Measurements from ENCODE around the gene CLBA1. TPM values are rescaled to one million over a fixed set of nuclear protein-coding genes. Genes with fewer than 3 reads are reported as not detected.

The CLBA1 gene
- total RNA-seq, 1 donor from 2014 or later = 1.5 TPM

- intact Hi-C loops (cut with DNase I) = no loop called here
- DNase-seq (peak; percentile 32), ATAC-seq (ENCODE audit: poor library complexity) (no peak)
Measured at GRCh38 chr14:104965561-104966231, 19.9 kb upstream of the CLBA1 start.

GRCh38 chr14:104966261-104966865 is 19.2 kb upstream of the CLBA1 start:
- no peak for ATAC-seq (ENCODE audit: poor library complexity)
- DNase-seq = peak; percentile 30
- intact Hi-C loops (cut with DNase I) = no loop called here

DNA sequence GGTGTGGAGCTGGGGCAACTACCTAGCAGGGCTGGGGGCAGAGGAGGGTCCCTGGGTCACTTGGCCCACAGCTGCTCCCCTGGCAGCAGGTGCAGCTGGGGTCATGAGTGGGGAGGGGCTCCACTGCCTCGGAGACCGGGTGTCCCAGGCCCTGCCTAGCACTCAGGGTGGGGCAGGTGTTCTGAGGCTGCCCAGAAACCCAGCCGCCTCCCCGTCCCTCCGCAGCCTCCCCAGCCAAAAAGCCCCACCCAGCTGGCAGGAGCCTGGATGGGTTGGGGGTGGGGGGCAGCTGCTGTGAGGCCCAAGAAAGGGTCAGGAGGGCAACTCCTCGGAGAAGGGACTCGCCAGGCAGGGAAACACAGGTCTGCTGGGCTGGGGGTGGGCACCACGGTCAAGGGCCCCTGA is 18.6 kb upstream of the CLBA1 start:
- ATAC-seq (ENCODE audit: poor library complexity) (no peak), DNase-seq (peak; percentile 49)
- intact Hi-C loops (cut with DNase I) = no loop called here

DNA sequence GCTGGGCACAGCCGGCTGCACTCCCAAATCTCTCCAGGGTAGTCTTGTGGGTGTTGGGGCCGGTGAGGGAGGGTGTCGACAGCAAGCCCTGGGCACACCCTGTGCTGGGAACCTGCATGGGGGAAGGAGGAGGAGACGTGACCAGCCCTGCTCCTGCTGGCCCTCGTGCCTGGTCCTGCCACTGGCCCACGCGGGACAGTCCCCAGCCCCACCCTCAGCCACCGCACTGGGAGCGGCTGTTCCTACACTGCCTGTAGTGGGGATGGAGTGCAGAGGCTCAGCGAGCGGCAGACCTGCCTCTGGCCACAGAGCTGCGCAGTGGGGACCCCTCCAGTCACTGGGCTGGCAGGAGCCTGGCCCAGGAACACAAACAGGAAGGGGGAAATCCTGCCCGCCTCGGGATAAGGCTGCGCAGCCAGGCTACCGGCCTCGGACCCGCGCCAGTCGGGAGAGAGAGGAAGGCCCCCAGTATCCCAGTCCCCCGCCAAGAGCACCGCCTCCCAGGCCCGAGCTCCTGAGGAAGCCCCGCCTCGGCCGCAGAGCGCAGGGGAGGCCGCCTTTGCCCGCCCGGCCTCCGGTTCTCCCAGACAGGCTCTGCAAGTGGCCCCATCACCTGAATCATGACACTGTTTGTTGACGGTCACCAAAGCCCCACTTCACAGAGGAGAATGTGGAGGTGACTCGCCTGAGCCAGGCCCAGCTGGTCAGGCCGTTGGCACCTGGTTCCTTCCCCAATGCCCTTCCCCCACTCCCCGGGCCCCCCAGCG is 18.0 kb upstream of the CLBA1 start:
- DNase-seq (peak; percentile 75), ATAC-seq (ENCODE audit: poor library complexity) (peak; percentile 68)
- intact Hi-C loops (cut with DNase I) = no loop called here

DNA sequence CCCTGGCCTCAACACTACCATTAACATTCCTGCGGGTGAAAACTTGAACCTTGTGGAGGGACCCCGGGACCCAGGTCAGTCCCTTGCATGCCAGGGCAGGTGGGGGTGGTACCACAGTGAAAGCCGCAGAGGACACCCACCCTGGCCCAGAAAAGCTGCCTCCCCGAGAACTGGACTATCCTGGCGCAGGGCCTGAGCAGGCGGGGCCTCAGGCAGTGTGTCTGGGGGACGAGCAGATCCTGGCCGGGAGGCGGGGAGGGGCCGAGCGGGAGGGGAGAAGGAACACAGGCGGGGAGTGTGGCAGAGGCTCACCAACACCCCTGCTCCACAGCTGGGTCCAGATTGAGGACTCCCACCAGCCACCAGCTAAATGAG is 17.4 kb upstream of the CLBA1 start:
- DNase-seq = peak; percentile 90
- intact Hi-C loops (cut with DNase I) = no loop called here
- peak; percentile 73 for ATAC-seq (ENCODE audit: poor library complexity)

DNA sequence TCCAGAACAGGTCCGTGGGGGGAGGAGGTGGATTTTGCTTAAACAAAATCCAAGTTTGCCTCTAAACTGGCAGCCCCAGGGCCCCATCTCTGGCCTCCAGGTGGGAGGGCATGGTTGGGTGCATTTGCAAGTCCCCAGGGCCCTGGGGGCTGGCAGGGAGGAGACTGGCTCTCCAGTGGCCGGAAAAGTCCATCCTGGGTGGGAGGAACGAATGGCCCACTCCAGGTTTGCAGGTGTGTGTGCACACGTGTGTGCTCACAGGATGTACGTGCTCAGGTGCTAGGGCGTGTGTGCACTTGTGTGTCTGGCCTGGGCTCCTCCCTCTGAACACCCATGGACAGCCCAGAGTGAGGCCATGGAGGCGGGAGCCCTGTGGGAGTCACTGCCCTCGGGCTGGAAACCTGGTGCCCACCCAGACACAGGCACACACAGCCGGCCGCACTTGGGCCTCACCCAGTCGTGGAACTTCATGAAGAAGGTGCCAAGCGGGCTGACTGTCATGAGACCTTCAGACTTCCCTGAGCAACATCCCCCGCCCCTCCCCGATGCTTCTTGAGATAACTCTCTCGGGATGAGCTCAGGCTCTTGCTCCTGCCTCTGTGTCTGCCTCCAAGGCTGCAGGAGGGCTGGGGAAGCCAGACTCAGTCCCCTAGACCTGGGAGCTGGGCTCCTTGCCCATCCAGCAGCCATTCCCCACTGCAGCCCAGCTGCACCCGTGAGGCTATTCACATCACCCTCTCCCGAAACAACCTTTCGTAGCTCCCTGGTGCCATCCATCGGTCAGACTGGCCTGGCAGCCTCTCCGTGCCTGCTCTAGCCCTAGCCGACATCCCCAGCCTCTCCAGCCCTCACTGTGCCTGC is 16.8 kb upstream of the CLBA1 start:
- intact Hi-C loops (cut with DNase I) = no loop called here
- no peak for ATAC-seq (ENCODE audit: poor library complexity)
- peak; percentile 42 for DNase-seq

GRCh38 chr14:104969741-104970230 is 15.8 kb upstream of the CLBA1 start:
- intact Hi-C loops (cut with DNase I) = no loop called here
- ATAC-seq (ENCODE audit: poor library complexity) = no peak
- DNase-seq = peak; percentile 42

DNA sequence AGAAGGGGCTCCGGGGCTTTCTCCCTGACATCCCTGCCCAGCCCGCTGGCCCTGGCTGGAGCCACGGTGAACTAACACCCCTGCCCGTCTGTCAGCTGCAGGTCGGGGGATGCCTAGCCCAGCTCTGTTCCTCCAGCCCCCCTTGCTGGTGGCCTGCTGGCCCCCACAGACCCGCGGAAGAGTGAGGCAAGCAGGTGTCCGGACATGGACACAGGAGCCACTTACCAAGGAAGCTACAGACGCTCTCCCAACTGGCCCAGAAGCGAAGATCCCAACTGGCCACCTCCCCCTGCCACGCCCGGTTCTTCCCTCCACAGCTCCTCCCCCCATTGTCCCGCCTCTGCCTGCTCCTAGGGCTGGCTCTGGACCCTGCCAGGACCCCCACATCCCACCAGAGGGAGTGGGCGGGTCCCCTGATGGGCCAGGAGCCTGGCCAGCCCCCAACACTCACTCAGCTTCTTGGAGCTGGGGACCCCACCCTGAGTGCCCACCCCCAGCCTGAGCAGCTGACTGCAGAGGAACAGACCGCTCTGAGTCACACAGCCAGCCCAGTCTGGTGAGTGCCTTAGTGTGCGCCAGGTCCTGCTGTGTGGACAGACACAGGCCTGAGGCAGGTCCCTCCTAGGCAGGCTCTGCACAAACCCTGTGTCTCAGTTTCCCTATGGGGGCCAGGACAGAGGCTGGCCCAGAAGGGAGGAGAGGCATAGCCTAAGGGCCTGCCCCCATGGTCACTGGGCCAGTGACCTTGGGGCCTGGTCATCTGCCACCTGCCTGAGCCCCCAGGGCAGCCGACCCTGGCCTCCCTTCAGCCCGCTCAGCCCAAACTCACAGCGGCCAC is 15.1 kb upstream of the CLBA1 start:
- ATAC-seq (ENCODE audit: poor library complexity) (no peak), DNase-seq (peak; percentile 78)
- intact Hi-C loops (cut with DNase I) = no loop called here

DNA sequence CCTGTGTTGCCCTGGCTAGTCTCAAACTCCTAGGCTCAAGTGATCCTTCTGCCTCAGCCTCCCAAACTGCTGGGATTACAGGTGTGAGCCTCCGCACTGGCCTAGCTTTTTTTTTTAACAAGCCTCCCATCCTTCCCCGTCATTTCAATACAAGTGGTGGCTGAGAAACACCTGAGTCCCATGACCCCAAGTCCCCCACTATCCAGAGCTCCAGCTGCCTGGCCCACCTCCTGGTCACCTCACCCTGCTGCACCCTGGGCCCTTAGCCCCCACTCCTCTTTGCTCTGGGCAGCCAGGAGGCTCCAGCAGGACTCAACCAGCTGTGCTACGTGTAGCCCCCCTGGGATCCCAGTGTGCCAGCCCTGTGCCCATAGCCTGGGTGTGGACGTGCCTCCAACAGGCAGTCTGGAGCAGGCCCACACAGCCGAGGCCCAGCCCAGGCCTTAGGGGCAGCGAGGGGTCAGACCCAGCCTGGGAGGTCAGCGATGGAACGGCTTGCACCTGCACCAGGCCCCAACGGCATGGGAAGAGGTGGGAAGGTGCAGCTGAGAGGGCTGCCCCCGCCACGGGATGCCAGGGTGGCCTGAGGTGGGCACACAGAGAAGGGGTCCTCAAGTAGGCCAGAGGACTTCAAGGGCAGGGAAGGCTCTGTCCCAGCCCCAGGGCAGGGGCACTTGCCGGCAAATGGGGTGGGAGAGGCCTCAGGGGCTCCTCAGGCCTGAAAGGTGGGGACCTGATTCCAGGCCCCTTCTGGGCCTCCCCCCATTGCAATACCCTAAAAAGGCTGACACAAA is 13.9 kb upstream of the CLBA1 start:
- intact Hi-C loops (cut with DNase I) = no loop called here
- ATAC-seq (ENCODE audit: poor library complexity) (no peak), DNase-seq (peak; percentile 35)

DNA sequence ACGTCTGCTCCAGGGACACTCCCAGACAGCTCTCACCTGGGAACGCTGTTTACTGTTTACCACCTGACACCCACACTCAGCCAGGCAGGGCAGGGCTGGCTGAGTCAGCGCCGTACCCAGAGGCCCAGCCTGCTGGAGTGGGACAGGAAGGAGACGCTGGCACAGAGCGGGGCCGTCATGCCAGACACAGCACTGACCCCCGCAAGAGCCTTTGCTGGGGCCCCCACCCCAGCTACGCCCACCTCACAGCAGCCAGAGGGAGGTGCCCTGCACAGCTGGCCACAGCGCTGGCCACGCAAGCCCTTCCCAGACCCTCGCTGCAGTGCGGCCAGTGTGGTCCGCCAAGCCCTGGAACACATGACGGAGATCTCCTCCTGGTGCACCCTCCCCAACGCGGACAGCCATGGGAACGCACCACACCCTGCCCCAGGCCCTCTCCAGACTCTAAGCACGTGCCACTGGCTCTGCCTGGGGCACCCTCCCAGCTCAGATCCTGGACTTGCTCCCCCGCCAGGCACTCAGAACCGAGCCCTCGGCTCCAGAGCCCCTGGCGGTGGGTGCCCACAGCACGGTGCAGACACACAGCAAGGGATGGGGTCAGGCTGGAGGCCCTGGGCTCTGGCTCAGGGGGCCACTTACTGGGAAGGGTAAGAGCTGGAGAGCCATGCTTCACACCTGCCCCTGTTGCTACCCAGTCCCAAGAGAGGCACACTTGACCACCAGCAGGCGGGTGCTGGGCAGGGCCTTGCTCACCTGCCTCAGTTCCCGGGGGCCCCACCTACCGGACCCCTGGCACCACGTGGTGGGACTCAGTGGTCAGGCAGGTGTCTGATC is 13.1 kb upstream of the CLBA1 start:
- ATAC-seq (ENCODE audit: poor library complexity) (no peak), DNase-seq (peak; percentile 55)
- intact Hi-C loops (cut with DNase I) = no loop called here

DNA sequence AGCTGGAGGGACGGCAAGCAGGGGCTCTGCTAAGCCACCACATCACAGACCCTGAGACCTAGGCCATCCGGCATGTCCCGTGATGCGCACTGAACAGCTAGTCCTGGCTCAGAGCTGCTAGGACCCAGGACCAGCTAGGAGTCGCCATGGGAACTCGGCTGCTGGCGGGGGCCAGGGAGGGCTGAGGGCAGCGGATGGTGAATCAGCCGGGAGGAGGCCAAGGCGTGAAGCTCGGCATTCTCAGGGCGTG is 12.5 kb upstream of the CLBA1 start:
- intact Hi-C loops (cut with DNase I) = no loop called here
- ATAC-seq (ENCODE audit: poor library complexity) (peak; percentile 26), DNase-seq (peak; percentile 79)

- ATAC-seq (ENCODE audit: poor library complexity) = no peak
- peak; percentile 73 for DNase-seq
- intact Hi-C loops (cut with DNase I) = no loop called here
Measured at GRCh38 chr14:104973385-104974145, 12.0 kb upstream of the CLBA1 start.

DNA sequence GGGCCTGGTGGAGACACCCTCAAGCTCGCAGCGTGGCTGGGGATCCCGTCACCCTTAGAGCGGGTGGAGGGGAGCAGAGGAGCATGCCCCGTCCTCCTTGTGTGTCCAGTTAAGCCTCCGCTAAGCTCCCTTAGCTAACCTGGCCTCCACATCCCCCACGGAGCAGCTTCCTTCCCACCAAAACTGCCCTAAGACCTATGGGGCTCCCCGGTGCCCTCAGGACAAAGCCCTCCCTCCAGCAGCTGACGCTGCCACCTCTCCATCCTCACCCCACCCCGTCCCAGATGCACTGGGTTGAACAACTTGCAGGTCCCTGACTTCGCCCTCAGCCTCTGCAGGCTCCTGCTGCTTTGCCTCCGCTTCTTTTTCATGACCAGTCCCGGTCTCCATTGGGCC is 11.4 kb upstream of the CLBA1 start:
- intact Hi-C loops (cut with DNase I) = no loop called here
- ATAC-seq (ENCODE audit: poor library complexity) (no peak), DNase-seq (no peak)

- DNase-seq (peak; percentile 34), ATAC-seq (ENCODE audit: poor library complexity) (no peak)
- intact Hi-C loops (cut with DNase I) = no loop called here
Measured at GRCh38 chr14:104974665-104975390, 10.8 kb upstream of the CLBA1 start.

GRCh38 chr14:104975481-104976197 is 9.9 kb upstream of the CLBA1 start:
- intact Hi-C loops (cut with DNase I) = loop anchor here (2.0 kb wide), 1 partner anchor 69 kb away; no protein-coding TSS in a partner anchor
- ATAC-seq (ENCODE audit: poor library complexity) (no peak), DNase-seq (peak; percentile 40)
